Ectodermal cell (in vitro differentiated cells): ENCODE data around the gene PBXIP1. TPM values are rescaled to one million over a fixed set of nuclear protein-coding genes. Genes with fewer than 3 reads are reported as not detected.

Experiments used
- H3K27ac ChIP-seq: 2 replicates; pipeline ENCODE4 v1.7.0; 2013; ENCODE audit warnings: mild to moderate bottlenecking, low read depth, low read length; ENCODE audit not compliant: insufficient read depth, poor library complexity, severe bottlenecking
- H3K27me3 ChIP-seq: 2 replicates; pipeline ENCODE4 v1.7.0; 2013; ENCODE audit warnings: mild to moderate bottlenecking, low read length; ENCODE audit not compliant: insufficient read depth, control insufficient read depth, poor library complexity, severe bottlenecking
- H3K36me3 ChIP-seq: one replicate; pipeline ENCODE4 v1.7.0; 2013; ENCODE audit warnings: low read length; ENCODE audit not compliant: control insufficient read depth, insufficient read depth
- H3K4me1 ChIP-seq: one replicate; pipeline ENCODE4 v1.7.0; 2013; ENCODE audit warnings: low read length; ENCODE audit not compliant: control insufficient read depth, insufficient read depth
- H3K4me3 ChIP-seq: 2 replicates; pipeline ENCODE4 v1.7.0; 2013; ENCODE audit warnings: low read depth, low read length, control low read depth; ENCODE audit not compliant: insufficient read depth
- H3K9me3 ChIP-seq: 2 replicates; pipeline ENCODE4 v1.7.0; 2013; ENCODE audit warnings: mild to moderate bottlenecking, low read length, moderate library complexity; ENCODE audit not compliant: control insufficient read depth
- WGBS, 2 experiments: methylation state at CpG; one replicate each; pipeline ENCODE4 v1.1.7; 2013; ENCODE audit warnings: missing lambda C conversion rate in 2 of 2; 5-methylcytosine and 5-hydroxymethylcytosine counted together
- polyA plus RNA-seq, 4 experiments: library from polyadenylated mRNA; stranded (reverse); fragments of 50-300 nt; gene quantifications; one replicate each; pipeline ENCODE4 v1.2.3, GENCODE V29; 2013

PBXIP1 gene, protein sequence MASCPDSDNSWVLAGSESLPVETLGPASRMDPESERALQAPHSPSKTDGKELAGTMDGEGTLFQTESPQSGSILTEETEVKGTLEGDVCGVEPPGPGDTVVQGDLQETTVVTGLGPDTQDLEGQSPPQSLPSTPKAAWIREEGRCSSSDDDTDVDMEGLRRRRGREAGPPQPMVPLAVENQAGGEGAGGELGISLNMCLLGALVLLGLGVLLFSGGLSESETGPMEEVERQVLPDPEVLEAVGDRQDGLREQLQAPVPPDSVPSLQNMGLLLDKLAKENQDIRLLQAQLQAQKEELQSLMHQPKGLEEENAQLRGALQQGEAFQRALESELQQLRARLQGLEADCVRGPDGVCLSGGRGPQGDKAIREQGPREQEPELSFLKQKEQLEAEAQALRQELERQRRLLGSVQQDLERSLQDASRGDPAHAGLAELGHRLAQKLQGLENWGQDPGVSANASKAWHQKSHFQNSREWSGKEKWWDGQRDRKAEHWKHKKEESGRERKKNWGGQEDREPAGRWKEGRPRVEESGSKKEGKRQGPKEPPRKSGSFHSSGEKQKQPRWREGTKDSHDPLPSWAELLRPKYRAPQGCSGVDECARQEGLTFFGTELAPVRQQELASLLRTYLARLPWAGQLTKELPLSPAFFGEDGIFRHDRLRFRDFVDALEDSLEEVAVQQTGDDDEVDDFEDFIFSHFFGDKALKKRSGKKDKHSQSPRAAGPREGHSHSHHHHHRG
- polyA plus RNA-seq (2013, experiment 1 of 4) = 79.7 TPM
- polyA plus RNA-seq (2013, experiment 2 of 4) = 98.5 TPM
- 57.5 TPM for polyA plus RNA-seq (2013, experiment 3 of 4)
- 67.6 TPM for polyA plus RNA-seq (2013, experiment 4 of 4)

DNA sequence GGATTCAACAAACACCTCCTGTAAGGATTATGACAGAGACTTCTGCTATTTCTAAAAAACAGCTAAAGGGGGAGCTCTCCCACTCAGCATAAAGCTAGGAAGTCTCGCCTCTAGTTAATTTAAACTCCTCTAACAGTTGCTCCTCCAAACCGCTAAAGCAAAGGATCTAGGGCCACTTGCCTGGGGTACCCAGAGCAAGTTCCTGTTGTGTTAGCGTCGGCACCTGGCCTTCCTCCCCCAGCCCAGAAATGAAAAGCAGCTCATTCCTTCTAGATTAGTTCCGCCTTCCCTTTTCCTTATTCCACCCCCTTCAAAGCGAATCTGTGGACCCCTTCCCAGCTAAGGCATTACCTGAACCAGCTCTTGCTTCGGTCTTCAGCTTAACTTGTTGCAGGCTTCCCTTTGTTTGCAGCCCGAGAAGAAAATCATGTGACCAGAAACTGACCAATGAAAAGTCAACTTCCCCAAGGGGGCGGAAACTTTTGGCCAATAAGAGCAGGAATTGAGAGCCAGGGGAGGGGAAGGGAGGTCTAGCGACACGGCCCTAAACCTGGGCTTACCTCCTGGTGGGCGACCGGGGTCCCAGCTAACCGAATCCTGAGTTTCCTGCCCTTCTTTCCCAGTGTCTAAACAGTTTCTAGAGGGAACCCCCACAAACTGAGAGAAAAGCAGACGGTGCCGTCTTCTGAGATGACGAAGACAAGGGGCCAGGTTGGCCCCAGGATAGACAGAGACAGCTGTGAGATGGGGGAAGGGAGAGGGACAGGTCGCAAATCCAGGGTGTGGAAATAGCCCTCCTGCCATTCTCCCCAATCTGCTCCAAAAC is at the start of gene PBXIP1:
TSS of gene PBXIP1 (minus strand) at position 382 of the 826 bp plus-strand sequence. CDS start 2,378 bp downstream, outside the sequence.
- Histone ChIP-seq H3K4me1 (peaks cover 54% of the 10 kb centered on the region), H3K27ac (peak within 1 kb of the TSS; percentile 99), H3K36me3 (peaks cover 21% of the 10 kb centered on the region), H3K9me3 (no peaks in the 10 kb centered on the region), H3K4me3 (peak within 1 kb of the TSS; percentile 51), H3K27me3 (no peaks in the 10 kb centered on the region)
- WGBS, 2 experiments = 0% methylated on average over 18 of the region's 18 CpGs

DNA sequence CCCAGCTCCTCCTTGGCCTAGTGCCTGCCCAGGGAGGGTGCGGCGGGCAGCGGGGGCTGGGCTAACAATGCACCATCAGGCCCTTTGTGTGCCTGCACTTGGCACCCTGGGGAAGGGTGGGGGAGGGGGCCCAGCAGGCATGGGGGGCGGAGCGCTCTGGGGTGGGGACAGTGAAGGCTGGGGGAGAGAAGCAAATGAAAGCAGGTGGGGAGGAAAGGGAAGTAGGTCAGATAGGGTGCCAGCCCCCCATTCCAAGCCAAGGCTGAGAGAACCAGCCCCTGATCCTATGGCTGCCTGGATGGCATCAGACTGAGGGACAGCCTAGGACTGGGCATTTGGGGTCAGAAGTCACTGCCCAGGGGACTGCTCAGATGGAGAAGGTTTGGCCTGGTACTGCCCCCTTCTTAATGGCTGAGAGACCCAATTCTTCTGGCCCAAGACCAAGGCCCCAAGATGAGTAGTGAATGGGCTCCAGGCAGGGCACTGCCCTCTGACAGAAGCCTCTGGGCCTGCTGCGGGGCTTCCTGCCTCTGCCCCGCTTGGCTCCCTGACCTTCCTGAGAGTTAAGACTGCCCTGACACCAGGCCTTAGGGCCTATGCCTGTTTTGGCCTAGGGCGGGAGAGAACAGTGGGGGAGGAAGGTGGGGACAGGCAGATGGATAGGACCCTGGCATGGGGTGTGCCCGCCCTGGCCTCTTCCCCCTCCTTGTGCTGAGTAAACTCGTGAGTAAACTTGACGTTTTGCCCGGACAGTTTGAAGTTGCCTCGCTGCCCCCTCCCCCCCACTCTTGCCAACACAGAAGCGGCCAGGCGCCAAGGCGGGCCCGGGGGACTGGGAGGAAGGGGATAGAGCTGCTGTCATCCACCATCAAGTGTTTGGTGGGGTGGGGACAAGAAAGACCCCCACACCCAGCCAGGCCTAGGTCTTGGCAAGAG is 49.4 kb upstream of the PBXIP1 start:
- 82 to 84% methylated on average over 17 of the region's 17 CpGs for WGBS, 2 experiments
- Histone ChIP-seq H3K27ac (no peak overlapping the region), H3K4me1 (peaks cover 26% of the 10 kb centered on the region), H3K9me3 (no peaks in the 10 kb centered on the region), H3K4me3 (no peak overlapping the region), H3K27me3 (no peaks in the 10 kb centered on the region), H3K36me3 (no peaks in the 10 kb centered on the region)

DNA sequence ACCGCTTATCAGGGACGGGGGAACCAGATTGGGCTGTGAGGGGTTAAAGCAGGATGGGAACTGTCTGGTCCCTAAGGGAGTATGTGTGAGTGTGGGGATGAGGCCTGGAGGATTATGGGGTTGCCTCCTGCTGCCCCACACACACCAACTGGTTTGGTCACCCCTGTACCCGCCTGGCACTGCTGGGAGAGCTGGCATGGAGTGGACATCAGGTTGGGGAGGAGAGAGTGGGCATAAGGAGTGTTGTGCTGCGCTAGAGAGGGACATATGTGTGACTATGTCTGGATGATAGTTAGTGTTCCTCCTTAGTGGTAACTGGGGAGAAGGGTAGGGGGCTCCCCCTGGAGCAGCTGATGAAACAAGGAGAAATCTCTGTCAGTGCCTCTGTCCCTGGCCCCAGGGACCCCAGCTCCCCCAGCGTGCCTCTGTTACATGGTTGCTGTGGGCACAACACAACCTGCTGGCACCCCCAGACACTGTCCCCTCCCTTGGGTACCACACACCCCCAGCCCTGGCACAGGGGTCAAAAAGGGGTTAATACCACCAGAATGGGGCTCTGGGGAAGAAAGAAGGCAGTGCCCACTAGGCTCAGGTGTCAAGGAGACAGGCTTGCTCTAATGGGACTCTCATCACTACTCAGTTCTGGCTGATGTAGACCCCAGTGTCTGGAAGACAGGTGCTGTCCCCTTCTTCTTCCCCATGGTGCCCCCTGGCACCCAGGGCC is 48.6 kb upstream of the PBXIP1 start:
- Histone ChIP-seq H3K4me3 (peak overlapping the region; percentile 57), H3K27ac (peak overlapping the region; percentile 8), H3K36me3 (no peaks in the 10 kb centered on the region), H3K27me3 (no peaks in the 10 kb centered on the region), H3K4me1 (peaks cover 25% of the 10 kb centered on the region), H3K9me3 (no peaks in the 10 kb centered on the region)
- WGBS, 2 experiments = 51 to 53% methylated on average over 4 to 5 of the region's 5 CpGs

DNA sequence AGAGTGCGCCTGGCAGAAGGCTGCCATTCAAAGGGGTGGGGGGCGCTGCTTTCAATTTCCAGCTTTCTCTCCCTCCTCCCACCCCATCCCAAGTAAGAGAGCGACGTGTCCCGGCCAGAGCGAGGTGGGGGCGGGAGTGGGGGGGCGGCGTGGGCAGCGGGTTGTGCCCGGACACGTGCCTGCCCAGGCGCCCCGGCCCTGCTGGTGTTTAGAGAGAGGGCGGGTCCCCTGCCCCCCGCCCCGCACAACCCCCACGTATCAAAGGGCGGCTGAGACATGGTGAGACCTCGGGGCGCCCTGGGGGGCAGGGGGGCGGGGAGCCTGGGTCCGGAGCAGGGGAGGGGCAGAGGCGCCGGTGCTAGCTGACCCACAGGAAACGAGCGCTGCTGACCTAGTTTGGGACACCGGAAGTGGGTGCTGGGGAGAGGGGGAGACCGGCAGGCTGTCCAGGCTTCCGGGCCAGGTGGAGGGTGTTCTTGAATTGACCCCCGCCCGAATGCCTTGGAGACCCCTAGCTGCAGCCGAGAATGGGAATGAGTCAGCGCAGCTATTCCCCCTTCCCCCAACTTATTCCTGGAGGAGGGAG is 48.0 kb upstream of the PBXIP1 start:
- H3K9me3 ChIP-seq = no peaks in the 10 kb centered on the region
- no peak overlapping the region for H3K27ac ChIP-seq
- no peaks in the 10 kb centered on the region for H3K27me3 ChIP-seq
- WGBS, 2 experiments = 1% methylated on average over 34 of the region's 34 CpGs
- H3K36me3 ChIP-seq = no peaks in the 10 kb centered on the region
- peak overlapping the region; percentile 57 for H3K4me3 ChIP-seq
- H3K4me1 ChIP-seq = peaks cover 20% of the 10 kb centered on the region

DNA sequence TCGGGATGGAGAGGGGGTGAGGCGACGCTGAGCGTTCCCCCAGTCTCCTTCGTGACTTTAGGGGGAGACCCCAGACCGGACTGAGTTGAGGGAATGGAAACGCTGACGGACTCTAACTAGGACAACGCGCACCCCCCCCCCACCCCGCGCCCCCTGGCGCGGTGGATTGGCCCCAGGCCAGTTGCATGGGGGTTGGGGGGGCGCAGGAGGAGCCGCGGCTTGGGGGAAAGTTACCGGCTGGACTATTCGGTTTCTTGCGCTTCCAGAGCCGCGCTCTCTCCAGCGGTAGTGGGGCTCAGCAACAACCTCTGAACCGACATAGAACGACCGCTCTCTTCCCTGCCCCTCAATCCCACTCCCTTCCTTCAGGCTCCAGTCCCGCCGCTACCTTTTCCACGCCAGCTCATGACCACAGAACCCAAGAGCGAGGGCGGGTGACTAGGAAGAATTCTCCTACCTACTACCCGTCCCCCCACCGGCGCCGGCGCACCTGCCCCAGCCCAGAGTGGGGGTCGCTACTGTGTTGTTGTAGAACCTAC is 47.4 kb upstream of the PBXIP1 start:
- Histone ChIP-seq H3K27ac (no peak overlapping the region), H3K9me3 (no peaks in the 10 kb centered on the region), H3K36me3 (no peaks in the 10 kb centered on the region), H3K4me1 (peaks cover 14% of the 10 kb centered on the region), H3K27me3 (no peaks in the 10 kb centered on the region), H3K4me3 (peak overlapping the region; percentile 57)
- 0% methylated on average over 37 of the region's 37 CpGs for WGBS, 2 experiments

DNA sequence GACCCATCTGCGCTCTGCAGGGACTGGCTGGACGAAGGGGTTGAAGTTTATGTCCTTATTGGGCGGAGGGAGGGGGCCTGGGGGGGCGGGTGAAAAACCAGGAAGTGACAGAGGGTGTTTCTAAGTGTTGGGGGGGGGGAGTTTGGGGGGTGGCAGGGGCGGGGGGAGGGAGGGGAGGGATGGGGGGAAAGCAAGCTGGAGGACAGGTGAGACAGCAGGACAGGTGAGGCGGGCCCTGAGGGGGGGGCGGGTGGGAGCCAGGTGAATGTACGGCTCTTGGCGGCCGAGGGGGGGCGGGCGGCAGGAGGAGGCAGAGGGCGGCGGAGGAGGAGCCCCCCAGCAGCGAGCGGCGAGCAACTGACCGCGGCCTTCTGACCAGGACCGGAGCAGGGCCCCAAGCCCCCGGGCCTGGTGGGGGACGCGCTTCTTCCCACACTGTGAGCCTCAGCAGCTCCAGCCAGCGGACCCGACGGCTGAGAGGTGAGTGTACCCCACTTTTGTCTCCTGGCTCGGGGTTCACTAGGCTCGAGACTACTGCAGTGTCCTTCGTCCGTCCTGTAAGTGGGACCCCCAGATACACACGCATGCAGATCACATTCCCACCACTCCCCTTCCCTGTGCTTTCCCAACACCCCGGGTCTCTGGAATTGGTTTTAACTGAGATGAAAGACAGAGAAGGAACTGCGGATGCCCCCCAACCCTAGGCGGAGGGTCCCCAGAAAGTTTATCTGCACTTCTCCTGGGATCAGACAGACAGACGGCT is 46.7 kb upstream of the PBXIP1 start, which contains the start of gene ZBTB7B:
TSS of gene ZBTB7B (plus strand) at position 339 of the 763 bp plus-strand sequence. CDS start 11,859 bp downstream, outside the sequence.
- Histone ChIP-seq H3K27me3 (no peaks in the 10 kb centered on the region), H3K4me1 (peaks cover 10% of the 10 kb centered on the region), H3K9me3 (no peaks in the 10 kb centered on the region), H3K4me3 (peak within 1 kb of the TSS; percentile 57), H3K27ac (peak within 1 kb of the TSS; percentile 80), H3K36me3 (no peaks in the 10 kb centered on the region)
- 1% methylated on average over 31 of the region's 35 CpGs for WGBS, 2 experiments

DNA sequence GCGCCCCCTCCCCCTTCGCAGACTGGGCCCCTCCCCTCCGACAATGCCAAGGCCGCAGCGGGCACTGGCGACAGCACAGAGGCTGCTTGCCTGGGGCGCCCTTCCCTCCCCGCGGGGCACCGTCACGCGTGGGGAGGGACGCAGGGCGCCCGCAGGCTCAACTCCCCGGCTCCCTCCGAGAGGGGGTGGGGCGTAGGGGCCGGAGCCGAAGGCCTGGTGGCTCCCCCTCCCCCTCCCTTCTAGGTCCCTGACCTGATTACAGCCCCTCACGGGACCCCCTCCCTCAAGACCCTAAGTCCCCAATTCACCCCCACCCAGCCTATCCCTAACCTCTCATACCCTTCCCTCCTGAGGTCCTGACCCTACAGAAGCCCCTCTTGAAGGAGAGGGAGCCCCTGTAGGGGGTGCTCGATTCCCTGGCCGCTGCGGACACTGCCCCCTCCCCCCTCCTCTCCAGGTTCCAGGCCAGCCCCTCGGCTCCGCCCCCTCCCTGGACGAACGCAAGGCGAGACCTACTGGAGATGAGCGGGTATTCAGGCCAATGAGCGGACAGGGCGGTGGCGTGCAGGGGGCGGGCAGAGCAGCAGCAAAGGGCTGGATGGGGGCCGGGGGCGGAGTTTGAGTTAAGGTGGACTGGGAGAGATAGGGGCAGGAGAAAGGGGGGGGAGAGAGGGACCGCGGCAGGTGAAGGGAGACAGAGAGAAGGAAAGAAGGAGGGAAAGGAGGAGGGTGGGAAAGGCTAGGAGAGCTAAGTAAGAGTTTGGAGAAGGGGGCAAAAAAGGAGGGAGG is 46.0 kb upstream of the PBXIP1 start:
- Histone ChIP-seq H3K4me1 (peaks cover 10% of the 10 kb centered on the region), H3K9me3 (no peaks in the 10 kb centered on the region), H3K4me3 (peak overlapping the region; percentile 55), H3K27ac (peak overlapping the region; percentile 80), H3K27me3 (no peaks in the 10 kb centered on the region), H3K36me3 (no peaks in the 10 kb centered on the region)
- 0% methylated on average over 38 of the region's 38 CpGs for WGBS, 2 experiments

DNA sequence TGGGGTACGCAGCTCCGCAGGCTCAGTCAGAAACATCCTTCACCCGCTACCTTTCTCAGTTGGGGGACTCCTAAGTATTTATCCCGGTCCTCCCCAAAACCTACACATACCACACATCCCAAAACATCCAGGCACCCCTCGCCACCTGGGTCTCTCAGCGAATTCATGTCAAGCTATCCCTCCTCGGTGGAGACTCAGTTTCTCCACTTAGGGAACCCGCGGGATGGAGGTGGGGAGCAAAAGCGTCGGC is 45.5 kb upstream of the PBXIP1 start:
- Histone ChIP-seq H3K4me3 (peak overlapping the region; percentile 55), H3K4me1 (peaks cover 10% of the 10 kb centered on the region), H3K27me3 (no peaks in the 10 kb centered on the region), H3K9me3 (no peaks in the 10 kb centered on the region), H3K27ac (peak overlapping the region; percentile 80), H3K36me3 (no peaks in the 10 kb centered on the region)
- WGBS, 2 experiments = 1% methylated on average over 11 of the region's 11 CpGs
